HL-60/S4 (cell line): ENCODE data around the gene ZAP70.

Source experiments
- in situ Hi-C: fragments of 300-500 bp; cut with MboI; formaldehyde crosslinking; loops from 2 replicates; pipeline ENCODE4 v1.14.3; 2022; ENCODE audit warnings: low sequenced_read_pairs

The ZAP70 gene

DNA sequence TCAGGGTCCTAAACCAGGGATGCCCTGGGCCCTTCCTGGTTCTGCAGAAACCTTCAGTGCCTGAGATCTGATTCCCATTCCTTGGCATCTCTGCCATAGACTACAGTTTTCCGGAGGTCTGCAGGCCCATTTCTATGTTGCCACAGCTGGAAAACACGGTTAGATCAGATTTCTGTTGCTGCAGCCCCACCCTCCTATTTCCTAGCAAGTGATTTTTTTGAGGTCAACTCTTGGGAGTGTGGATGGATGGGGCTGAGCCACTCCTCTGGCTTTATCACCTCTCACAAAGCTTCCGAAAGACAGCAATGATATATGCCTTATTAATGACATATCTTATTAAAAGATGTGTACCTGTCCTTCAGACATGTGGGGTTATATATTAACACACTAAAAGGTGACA, 56.3 kb downstream of the ZAP70 start:
- in situ Hi-C loops = no loop called here

DNA sequence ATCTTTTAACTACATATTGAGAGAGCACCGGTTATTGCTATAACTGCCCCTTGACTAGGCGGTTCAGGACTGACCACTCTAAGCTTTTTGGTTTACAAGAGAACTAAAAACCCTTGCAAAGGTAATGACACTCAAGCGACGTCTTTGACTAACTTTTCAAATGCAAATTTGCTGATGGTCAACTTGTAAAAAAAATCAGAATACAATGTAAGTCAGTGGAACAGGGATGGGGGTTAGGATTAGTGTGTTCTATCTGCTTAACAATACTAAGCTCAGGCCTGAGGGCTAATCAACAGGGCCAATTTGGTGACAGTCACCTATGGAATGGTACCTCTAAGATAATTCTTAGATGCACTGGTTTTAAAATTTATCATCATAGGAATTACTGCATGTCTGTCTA, 57.1 kb downstream of the ZAP70 start:
- in situ Hi-C loops = no loop called here

DNA sequence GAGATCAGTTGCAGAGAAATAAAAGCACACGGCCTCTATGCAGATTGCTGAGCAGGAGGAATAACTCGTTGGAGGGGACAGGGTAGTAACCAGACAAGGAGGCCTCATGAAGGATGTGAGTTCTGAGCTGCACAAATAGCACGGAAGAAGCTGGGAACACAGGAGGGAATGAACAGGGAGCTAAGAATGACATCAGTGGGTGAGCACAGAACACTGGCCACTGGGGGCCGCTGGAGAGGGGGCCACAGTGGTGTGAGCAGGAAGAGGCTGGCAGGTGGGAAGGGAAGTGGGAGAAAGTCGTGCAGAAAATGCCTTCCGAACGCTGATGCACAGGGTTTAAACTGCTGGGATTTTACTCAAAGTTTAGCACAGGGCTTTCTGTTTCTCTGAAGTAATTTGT, 61.0 kb downstream of the ZAP70 start:
- in situ Hi-C loops = no loop called here

DNA sequence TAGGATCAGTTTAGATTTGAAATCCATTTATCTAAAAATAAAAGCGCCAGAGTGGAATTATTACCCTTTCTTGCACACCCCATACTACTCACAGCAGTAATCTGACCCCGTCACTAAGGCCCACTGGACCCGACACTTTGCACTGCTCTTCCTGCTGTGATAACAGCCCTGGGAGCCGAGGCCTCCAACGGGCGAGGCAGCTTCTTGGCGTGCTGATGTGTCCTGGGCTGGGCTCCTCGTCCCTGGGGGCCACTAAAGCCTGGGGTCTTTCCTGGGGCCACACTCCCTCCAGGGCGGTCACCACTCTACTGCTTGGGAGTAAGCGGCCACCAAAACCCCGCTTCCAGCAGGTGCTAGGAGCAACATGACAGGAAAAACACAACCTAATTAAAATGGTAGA, 61.7 kb downstream of the ZAP70 start:
- in situ Hi-C loops = no loop called here

DNA sequence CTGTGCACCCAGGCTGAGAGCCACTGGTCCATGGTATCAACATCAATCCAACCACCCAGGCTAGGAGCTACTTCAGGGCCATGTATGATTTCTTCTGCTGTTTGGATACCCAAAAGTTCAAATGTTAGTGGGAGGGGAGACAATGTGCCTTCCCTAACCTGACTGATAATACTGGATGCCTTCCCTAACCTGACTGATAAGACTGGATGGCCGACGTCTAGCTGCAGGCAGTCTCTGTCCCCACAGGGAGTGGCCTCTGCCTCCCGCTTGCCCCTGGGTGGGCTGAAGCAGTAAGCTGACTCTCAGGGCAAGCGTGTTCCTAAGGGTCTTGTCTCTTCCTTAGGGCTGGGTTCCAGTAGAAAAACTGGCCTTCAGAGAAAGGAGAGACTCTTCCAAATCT, 65.8 kb downstream of the ZAP70 start:
- in situ Hi-C loops = no loop called here

DNA sequence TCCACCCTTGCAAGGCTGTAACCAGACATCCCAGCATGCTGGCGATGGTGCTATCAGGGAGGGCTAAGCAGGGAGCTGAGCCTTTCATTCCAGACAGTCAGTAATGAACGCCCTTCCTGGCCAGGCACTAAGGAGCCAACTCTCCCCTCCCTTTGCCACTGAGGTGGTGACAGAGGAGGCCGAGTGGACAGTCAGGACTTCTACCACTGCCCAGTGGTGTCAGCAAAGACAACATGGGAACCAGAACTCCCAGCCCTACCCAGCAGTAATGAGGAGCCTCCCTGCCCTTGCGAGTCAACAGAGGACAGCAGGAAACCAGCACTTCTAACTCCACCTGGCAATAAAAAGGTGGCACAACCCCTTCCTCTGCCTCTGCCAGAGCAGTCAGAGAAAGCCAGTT, 68.6 kb downstream of the ZAP70 start:
- in situ Hi-C loops = no loop called here

DNA sequence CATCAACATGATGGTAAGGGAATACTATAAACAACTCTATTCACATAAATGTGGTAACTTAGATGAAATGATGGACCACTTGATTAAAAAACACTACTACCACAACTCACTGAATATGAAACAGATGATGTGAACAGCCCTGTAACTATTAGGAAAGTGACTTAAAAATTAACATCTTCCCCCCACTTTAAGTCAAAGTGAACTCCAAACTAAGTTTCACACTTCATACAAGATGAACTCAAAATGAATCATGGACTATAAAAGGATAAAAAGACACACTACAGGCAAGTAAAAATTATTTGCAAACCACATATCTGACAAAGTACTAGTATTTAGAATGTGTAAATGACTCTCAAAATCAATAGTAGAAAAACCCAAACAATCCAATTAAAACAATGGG, 71.6 kb downstream of the ZAP70 start:
- in situ Hi-C loops = no loop called here

DNA sequence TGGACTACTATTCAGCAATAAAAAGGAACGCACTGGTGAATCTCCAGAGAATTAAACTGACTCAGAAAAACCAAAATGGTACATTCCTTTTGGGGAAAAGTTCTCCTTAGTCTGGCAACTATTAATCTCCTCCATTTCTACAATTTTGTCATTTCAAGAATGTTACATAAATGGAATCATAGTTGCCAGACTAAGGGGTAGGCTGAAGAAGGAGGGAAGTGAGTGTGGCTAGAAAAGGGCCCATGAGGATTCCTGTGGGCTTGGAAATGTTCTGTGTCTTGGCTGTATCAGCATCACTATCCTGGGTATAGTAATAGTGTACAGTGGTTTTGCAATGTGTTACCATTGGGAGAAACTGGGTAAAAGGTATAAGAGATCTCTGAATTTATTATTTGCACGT, 72.4 kb downstream of the ZAP70 start:
- in situ Hi-C loops = no loop called here

DNA sequence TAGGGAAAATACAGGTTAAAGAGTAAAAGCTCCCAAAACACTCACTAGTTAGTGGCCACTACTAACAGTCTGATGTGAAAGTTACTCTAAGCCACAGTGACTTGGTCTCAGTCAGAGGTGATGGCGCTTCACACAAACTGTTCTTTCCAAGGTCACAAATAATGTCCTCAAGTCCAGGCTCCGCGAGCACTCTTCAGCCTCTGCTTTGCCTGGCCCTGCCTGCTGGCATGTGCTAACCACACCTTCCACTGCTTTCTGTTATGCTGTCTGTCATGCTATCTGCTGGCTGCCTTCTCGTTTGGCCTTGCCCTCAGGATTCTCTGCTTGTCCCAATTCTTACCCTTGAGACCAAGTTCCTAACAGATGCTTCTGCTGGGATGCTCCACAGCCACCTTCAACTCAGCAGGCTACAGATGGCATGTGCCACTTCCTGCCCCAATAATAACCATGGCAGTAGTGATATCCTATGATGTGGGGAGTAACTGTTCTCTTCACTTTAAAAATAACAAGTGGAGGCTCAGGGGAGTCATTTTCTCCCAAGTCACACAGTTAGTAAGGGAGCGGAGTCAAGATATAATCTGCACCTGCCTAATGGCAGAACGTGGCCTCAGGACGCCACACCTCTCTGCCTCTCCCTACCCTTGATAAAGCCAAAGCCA, 75.7 kb downstream of the ZAP70 start:
- in situ Hi-C loops = no loop called here
